OCI-LY7 (cell line): ENCODE data around the gene MRPL9. TPM values are rescaled to one million over a fixed set of nuclear protein-coding genes. Genes with fewer than 3 reads are reported as not detected.

Source experiments
- BruUV-seq: library from RNA; stranded (reverse); fragments of 400-500 nt; replicated peaks from 2 replicates; lab custom pipeline; 2021; lab: Mats Ljungman, UMichigan
- CTCF ChIA-PET: fragments of 300-600 bp; sonication (Branson Sonifier 250); formaldehyde crosslinking; loops from one replicate; lab custom pipeline; 2022; ENCODE audit warnings: antibody characterized with exemption; ENCODE audit not compliant: unreplicated experiment; lab: Charles Lee
- POLR2A ChIA-PET: fragments of 300-600 bp; sonication (Branson Sonifier 250); formaldehyde crosslinking; loops from one replicate; lab custom pipeline; 2022; ENCODE audit warnings: antibody characterized with exemption; lab: Charles Lee
- DNase-seq: peaks from one replicate; pipeline ENCODE4 v3.0.0-alpha.2; 2015; ENCODE audit warnings: low spot score
- H2AFZ ChIP-seq: fragments of 200-600 bp; sonication (generic), shearing (Covaris generic); 2 replicates; pipeline ENCODE4 v1.6.1; 2014; ENCODE audit warnings: mild to moderate bottlenecking, antibody characterized with exemption, low read length, moderate library complexity
- H3K27ac ChIP-seq: fragments of 200-600 bp; sonication (generic); 2 replicates; pipeline ENCODE4 v1.5.1; 2014; ENCODE audit warnings: mixed run types, low read depth, mild to moderate bottlenecking, moderate library complexity, low read length, inconsistent platforms; ENCODE audit not compliant: poor library complexity, severe bottlenecking
- H3K36me3 ChIP-seq: fragments of 200-600 bp; sonication (generic); 2 replicates; pipeline ENCODE4 v1.6.1; 2014; ENCODE audit warnings: mild to moderate bottlenecking, antibody characterized with exemption, low read length, moderate library complexity, mixed read lengths; ENCODE audit not compliant: insufficient read depth
- H3K4me1 ChIP-seq: fragments of 200-600 bp; sonication (generic); 2 replicates; pipeline ENCODE4 v1.5.1; 2014; ENCODE audit warnings: mild to moderate bottlenecking, low read length; ENCODE audit not compliant: insufficient read depth, poor library complexity, severe bottlenecking
- H3K4me2 ChIP-seq: fragments of 200-600 bp; sonication (generic); 2 replicates; pipeline ENCODE4 v1.6.1; 2014; ENCODE audit warnings: mild to moderate bottlenecking, low read length
- H3K4me3 ChIP-seq: fragments of 200-600 bp; sonication (generic); 2 replicates; pipeline ENCODE4 v1.5.1; 2014; ENCODE audit warnings: mild to moderate bottlenecking, low read depth, low read length; ENCODE audit not compliant: poor library complexity, severe bottlenecking
- H3K79me2 ChIP-seq: fragments of 200-600 bp; sonication (generic); 2 replicates; pipeline ENCODE4 v1.6.1; 2016; ENCODE audit warnings: low read depth, mild to moderate bottlenecking, low read length, moderate library complexity, mixed read lengths; ENCODE audit not compliant: insufficient read depth
- H3K9me2 ChIP-seq: fragments of 200-600 bp; sonication (generic); 2 replicates; pipeline ENCODE4 v1.6.1; 2016; ENCODE audit warnings: mild to moderate bottlenecking, low read length, mixed read lengths; ENCODE audit not compliant: insufficient read depth
- H3K9me3 ChIP-seq: fragments of 200-600 bp; sonication (generic); 2 replicates; pipeline ENCODE4 v1.6.1; 2014; ENCODE audit warnings: mild to moderate bottlenecking, mixed run types, low read length, mixed read lengths
- H4K20me1 ChIP-seq: fragments of 200-600 bp; sonication (generic); 2 replicates; pipeline ENCODE4 v1.6.1; 2014; ENCODE audit warnings: mild to moderate bottlenecking, antibody characterized with exemption, low read length, moderate library complexity, mixed read lengths; ENCODE audit not compliant: insufficient read depth
- CTCF ChIP-seq: fragments of 200-600 bp; sonication (generic); conservative IDR thresholded peaks from 2 replicates; pipeline ENCODE4 v1.5.1; 2014; ENCODE audit warnings: mild to moderate bottlenecking, antibody characterized with exemption, low read length, moderate library complexity, mixed read lengths
- EZH2phosphoT487 ChIP-seq: fragments of 200-600 bp; sonication (generic); IDR thresholded peaks from 2 replicates; pipeline ENCODE4 v1.6.1; 2018; ENCODE audit warnings: low read depth, borderline replicate concordance, mild to moderate bottlenecking, mixed run types, antibody characterized with exemption, low read length, moderate library complexity, mixed read lengths
- intact Hi-C: fragments of 100-400 bp; cut with micrococcal nuclease; formaldehyde crosslinking; loops from one replicate; pipeline ENCODE4 v1.10.0; 2022; ENCODE audit not compliant: unreplicated experiment
- total RNA-seq, 2 experiments: library from RNA; depleted of rRNA in 1 of 2; stranded (reverse); fragments of >200 nt in 1 of 2; shearing (Covaris generic) in 1 of 2; gene quantifications; 2 replicates each; pipeline ENCODE4 v1.2.3, GENCODE V29; 2014 to 2022

MRPL9 gene
- total RNA-seq, 2 experiments from 2014 or later, result 98.6 to 107 TPM

- no peaks in the 10 kb centered on the region for H3K4me1 ChIP-seq
- no peaks in the 10 kb centered on the region for H4K20me1 ChIP-seq
- H3K9me3 ChIP-seq, result no peaks in the 10 kb centered on the region
- no peak overlapping the region for H2AFZ ChIP-seq
- H3K9me2 ChIP-seq, result no peaks in the 10 kb centered on the region
- POLR2A ChIA-PET, result interaction anchor here (0.7 kb wide), 1 partner anchor 385 kb away, joined by 3 read pairs; no protein-coding TSS in a partner anchor
- no peak overlapping the region for H3K4me3 ChIP-seq
- no peak for DNase-seq
- H3K4me2 ChIP-seq, result no peak overlapping the region
- intact Hi-C loops, result no loop called here
- TF ChIP-seq CTCF (no peak), EZH2phosphoT487 (no peak)
- no peak overlapping the region for H3K27ac ChIP-seq
- H3K79me2 ChIP-seq, result no peaks in the 10 kb centered on the region
- H3K36me3 ChIP-seq, result no peaks in the 10 kb centered on the region
- CTCF ChIA-PET, result no interaction called here
- no TSS peak for BruUV-seq
Measured at GRCh38 chr1:151728151-151729054, 34.9 kb downstream of the MRPL9 start.

- Histone ChIP-seq H3K4me1 (peaks cover 16% of the 10 kb centered on the region), H3K4me3 (no peak overlapping the region), H4K20me1 (no peaks in the 10 kb centered on the region), H2AFZ (no peak overlapping the region), H3K36me3 (no peaks in the 10 kb centered on the region), H3K9me2 (no peaks in the 10 kb centered on the region), H3K79me2 (no peaks in the 10 kb centered on the region), H3K9me3 (no peaks in the 10 kb centered on the region), H3K4me2 (no peak overlapping the region), H3K27ac (no peak overlapping the region)
- BruUV-seq, result no TSS peak
- no peak for DNase-seq
- intact Hi-C loops, result loop anchor here (5.0 kb wide), 1 partner anchor 132 kb away; no protein-coding TSS in a partner anchor
- POLR2A ChIA-PET, result interaction anchor here (1.2 kb wide), 1 partner anchor 26 kb away, joined by 4 read pairs; no protein-coding TSS in a partner anchor
- TF ChIP-seq EZH2phosphoT487 (no peak), CTCF (no peak)
- CTCF ChIA-PET, result no interaction called here
Measured at GRCh38 chr1:151723726-151724370, 39.4 kb downstream of the MRPL9 start.
